ENCODE measurements around the gene IGF2BP3. TPM values are rescaled to one million over a fixed set of nuclear protein-coding genes. Genes with fewer than 3 reads are reported as not detected.

Gene IGF2BP3
- total RNA-seq, 1 donor from 2014 or later = 0.66 TPM

- no peak for DNase-seq (ENCODE audit: low spot score)
These were observed 1.8 kb upstream of the IGF2BP3 start for GRCh38 chr7:23472046-23472445.

- no peak for DNase-seq (ENCODE audit: low spot score)
These were observed 992 bp upstream of the IGF2BP3 start for GRCh38 chr7:23471106-23471859.

GRCh38 chr7:23469961-23470250 is 385 bp downstream of the IGF2BP3 start:
- no peak for DNase-seq (ENCODE audit: low spot score)

GRCh38 chr7:23469150-23469960 is 936 bp downstream of the IGF2BP3 start:
- no peak for DNase-seq (ENCODE audit: low spot score)

- DNase-seq (ENCODE audit: low spot score) = no peak
These were observed 1.7 kb downstream of the IGF2BP3 start for GRCh38 chr7:23468526-23469149.

GRCh38 chr7:23467806-23468525 is 2.3 kb downstream of the IGF2BP3 start:
- no peak for DNase-seq (ENCODE audit: low spot score)

GRCh38 chr7:23467291-23467805 is 2.9 kb downstream of the IGF2BP3 start:
- DNase-seq (ENCODE audit: low spot score) = no peak

- no peak for DNase-seq (ENCODE audit: low spot score)
These were observed 7.4 kb downstream of the IGF2BP3 start for GRCh38 chr7:23462846-23463245.

GRCh38 chr7:23458044-23458443 is 12.2 kb downstream of the IGF2BP3 start:
- no peak for DNase-seq (ENCODE audit: low spot score)

GRCh38 chr7:23456093-23456492 is 14.2 kb downstream of the IGF2BP3 start:
- no peak for DNase-seq (ENCODE audit: low spot score)

GRCh38 chr7:23454881-23455526 is 15.3 kb downstream of the IGF2BP3 start:
- no peak for DNase-seq (ENCODE audit: low spot score)

- no peak for DNase-seq (ENCODE audit: low spot score)
These were observed 19.8 kb downstream of the IGF2BP3 start for GRCh38 chr7:23450518-23450917.

GRCh38 chr7:23449941-23450340 is 20.4 kb downstream of the IGF2BP3 start:
- no peak for DNase-seq (ENCODE audit: low spot score)

GRCh38 chr7:23445326-23445725 is 25.0 kb downstream of the IGF2BP3 start:
- no peak for DNase-seq (ENCODE audit: low spot score)

- no peak for DNase-seq (ENCODE audit: low spot score)
These were observed 26.3 kb downstream of the IGF2BP3 start for GRCh38 chr7:23443974-23444373.

GRCh38 chr7:23438171-23438570 is 32.1 kb downstream of the IGF2BP3 start:
- no peak for DNase-seq (ENCODE audit: low spot score)

GRCh38 chr7:23434147-23434917 is 36.0 kb downstream of the IGF2BP3 start:
- no peak for DNase-seq (ENCODE audit: low spot score)

- DNase-seq (ENCODE audit: low spot score) = no peak
These were observed 38.5 kb downstream of the IGF2BP3 start for GRCh38 chr7:23431702-23432199.

GRCh38 chr7:23430893-23431259 is 39.4 kb downstream of the IGF2BP3 start:
- DNase-seq (ENCODE audit: low spot score) = no peak

- no peak for DNase-seq (ENCODE audit: low spot score)
These were observed 43.4 kb downstream of the IGF2BP3 start for GRCh38 chr7:23426876-23427275.

- no peak for DNase-seq (ENCODE audit: low spot score)
These were observed 47.4 kb downstream of the IGF2BP3 start for GRCh38 chr7:23422909-23423308.

Measured in mucosa of gallbladder (tissue), 1 donor.